ENCODE results near the gene ZNF768. TPM values are rescaled to one million over a fixed set of nuclear protein-coding genes. Genes with fewer than 3 reads are reported as not detected.

ZNF768 gene
- total and polyA plus RNA-seq, 2 of the 13 experiments (the other 11 are each of a cell fraction or from before 2014, with no cell fraction given): 26.7 to 34.4 TPM

DNA sequence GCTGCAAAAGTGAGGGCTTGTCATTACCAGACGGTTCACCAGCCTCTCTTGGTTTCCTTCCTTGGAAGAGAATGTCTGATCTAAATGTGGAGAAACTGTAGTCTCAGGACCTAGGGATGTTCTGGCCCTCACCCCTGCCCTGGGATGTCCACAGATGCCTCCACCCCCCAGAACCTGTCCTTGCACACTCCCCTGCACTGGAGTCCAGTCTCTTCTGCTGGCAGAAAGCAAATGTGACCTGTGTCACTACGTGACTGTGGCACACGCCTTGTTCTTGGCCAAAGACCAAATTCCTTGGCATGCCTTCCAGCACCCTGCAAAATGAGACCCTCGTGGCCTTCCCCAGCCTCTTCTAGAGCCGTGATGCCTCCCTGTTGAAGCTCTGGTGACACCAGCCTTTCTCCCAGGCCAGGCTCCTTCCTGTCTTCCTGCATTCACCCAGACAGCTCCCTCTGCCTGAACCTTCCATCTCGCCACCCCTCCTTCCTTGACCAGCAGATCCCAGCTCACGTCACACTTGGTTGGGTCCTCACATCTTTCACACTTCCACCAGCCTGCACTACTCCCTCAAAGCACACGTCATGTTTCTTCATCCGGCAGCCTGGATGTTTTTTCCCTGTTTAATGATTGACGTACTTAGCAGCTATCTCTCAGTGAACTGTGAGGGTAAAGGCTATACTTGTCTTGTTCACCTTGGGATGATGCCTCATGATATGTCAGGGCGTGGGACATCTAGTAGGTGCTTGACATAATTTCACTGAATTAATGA is 4.3 kb downstream of the ZNF768 start (continued):
- TF ChIP-seq, protein P1, sequence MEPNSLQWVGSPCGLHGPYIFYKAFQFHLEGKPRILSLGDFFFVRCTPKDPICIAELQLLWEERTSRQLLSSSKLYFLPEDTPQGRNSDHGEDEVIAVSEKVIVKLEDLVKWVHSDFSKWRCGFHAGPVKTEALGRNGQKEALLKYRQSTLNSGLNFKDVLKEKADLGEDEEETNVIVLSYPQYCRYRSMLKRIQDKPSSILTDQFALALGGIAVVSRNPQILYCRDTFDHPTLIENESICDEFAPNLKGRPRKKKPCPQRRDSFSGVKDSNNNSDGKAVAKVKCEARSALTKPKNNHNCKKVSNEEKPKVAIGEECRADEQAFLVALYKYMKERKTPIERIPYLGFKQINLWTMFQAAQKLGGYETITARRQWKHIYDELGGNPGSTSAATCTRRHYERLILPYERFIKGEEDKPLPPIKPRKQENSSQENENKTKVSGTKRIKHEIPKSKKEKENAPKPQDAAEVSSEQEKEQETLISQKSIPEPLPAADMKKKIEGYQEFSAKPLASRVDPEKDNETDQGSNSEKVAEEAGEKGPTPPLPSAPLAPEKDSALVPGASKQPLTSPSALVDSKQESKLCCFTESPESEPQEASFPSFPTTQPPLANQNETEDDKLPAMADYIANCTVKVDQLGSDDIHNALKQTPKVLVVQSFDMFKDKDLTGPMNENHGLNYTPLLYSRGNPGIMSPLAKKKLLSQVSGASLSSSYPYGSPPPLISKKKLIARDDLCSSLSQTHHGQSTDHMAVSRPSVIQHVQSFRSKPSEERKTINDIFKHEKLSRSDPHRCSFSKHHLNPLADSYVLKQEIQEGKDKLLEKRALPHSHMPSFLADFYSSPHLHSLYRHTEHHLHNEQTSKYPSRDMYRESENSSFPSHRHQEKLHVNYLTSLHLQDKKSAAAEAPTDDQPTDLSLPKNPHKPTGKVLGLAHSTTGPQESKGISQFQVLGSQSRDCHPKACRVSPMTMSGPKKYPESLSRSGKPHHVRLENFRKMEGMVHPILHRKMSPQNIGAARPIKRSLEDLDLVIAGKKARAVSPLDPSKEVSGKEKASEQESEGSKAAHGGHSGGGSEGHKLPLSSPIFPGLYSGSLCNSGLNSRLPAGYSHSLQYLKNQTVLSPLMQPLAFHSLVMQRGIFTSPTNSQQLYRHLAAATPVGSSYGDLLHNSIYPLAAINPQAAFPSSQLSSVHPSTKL (CRISPR knock-in tag; IDR thresholded peaks at IDR 0.05): 0 out of 2 replicates have a peak, but pooled peaks have one; percentile 24
- TF ChIP-seq SOX5 (CRISPR knock-in tag; IDR thresholded peaks at IDR 0.05; ENCODE audit: borderline replicate concordance) (peak; percentile 28; the same call in 1 of the 2 replicates), SP2 (CRISPR knock-in tag; IDR thresholded peaks at IDR 0.05) (no peak), EP300 (IDR thresholded peaks at IDR 0.05; ENCODE audit: low read depth in 2 of 2, low read length in 2 of 2) (no peak), EP300 (CRISPR knock-in tag; IDR thresholded peaks at IDR 0.05; ENCODE audit: borderline replicate concordance) (no peak), RFX3 (CRISPR knock-in tag; IDR thresholded peaks at IDR 0.05) (no peak), ZNF83 (CRISPR knock-in tag; IDR thresholded peaks at IDR 0.05; ENCODE audit: borderline replicate concordance) (no peak), KDM2A (CRISPR knock-in tag; IDR thresholded peaks at IDR 0.05; ENCODE audit: borderline replicate concordance, low read depth) (no peak), RARA (CRISPR knock-in tag; IDR thresholded peaks at IDR 0.05) (0 out of 2 replicates have a peak, but pooled peaks have one; percentile 22), ZNF772 (CRISPR knock-in tag; IDR thresholded peaks at IDR 0.05) (no peak; the same call in 1 of the 2 replicates), RXRA (CRISPR knock-in tag; IDR thresholded peaks at IDR 0.05) (0 out of 2 replicates have a peak, but pooled peaks have one; percentile 19), FOXA3 (CRISPR knock-in tag; IDR thresholded peaks at IDR 0.05) (peak; percentile 27), SMC3 (IDR thresholded peaks at IDR 0.05; ENCODE audit: low read length) (no peak), CHD2 (IDR thresholded peaks at IDR 0.05; ENCODE audit: low read depth, low read length) (no peak), MTF2 (CRISPR knock-in tag; IDR thresholded peaks at IDR 0.05; ENCODE audit: borderline replicate concordance) (no peak), KLF16 (CRISPR knock-in tag; IDR thresholded peaks at IDR 0.05) (peak in 1 of 2 experiments; percentile 31; a peak in 1 of 4 replicates), SALL2 (CRISPR knock-in tag; IDR thresholded peaks at IDR 0.05) (peak; percentile 54; the same call in 1 of the 2 replicates), ZNF564 (CRISPR knock-in tag; IDR thresholded peaks at IDR 0.05) (no peak), ZNF879 (CRISPR knock-in tag; IDR thresholded peaks at IDR 0.05) (no peak)
- TF ChIP-seq, protein P2, sequence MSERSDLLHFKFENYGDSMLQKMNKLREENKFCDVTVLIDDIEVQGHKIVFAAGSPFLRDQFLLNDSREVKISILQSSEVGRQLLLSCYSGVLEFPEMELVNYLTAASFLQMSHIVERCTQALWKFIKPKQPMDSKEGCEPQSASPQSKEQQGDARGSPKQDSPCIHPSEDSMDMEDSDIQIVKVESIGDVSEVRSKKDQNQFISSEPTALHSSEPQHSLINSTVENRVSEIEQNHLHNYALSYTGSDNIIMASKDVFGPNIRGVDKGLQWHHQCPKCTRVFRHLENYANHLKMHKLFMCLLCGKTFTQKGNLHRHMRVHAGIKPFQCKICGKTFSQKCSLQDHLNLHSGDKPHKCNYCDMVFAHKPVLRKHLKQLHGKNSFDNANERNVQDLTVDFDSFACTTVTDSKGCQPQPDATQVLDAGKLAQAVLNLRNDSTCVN (CRISPR knock-in tag; IDR thresholded peaks at IDR 0.05; ENCODE audit: borderline replicate concordance): peak; percentile 50; the same call in 1 of the 2 replicates
- TF ChIP-seq, protein P3, sequence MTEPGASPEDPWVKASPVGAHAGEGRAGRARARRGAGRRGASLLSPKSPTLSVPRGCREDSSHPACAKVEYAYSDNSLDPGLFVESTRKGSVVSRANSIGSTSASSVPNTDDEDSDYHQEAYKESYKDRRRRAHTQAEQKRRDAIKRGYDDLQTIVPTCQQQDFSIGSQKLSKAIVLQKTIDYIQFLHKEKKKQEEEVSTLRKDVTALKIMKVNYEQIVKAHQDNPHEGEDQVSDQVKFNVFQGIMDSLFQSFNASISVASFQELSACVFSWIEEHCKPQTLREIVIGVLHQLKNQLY (CRISPR knock-in tag; IDR thresholded peaks at IDR 0.05): no peak
- TF ChIP-seq, protein P4, sequence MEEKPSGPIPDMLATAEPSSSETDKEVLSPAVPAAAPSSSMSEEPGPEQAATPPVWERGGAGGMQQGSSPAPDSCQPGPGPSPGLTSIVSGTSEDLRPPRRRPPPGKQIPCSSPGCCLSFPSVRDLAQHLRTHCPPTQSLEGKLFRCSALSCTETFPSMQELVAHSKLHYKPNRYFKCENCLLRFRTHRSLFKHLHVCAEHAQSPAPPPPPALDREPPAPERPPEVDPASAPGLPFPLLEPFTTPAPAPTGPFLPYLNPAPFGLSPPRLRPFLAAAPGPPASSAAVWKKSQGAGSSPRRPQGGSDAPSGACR (CRISPR knock-in tag; IDR thresholded peaks at IDR 0.05): no peak
- TF ChIP-seq, protein P5, sequence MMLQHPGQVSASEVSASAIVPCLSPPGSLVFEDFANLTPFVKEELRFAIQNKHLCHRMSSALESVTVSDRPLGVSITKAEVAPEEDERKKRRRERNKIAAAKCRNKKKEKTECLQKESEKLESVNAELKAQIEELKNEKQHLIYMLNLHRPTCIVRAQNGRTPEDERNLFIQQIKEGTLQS (CRISPR knock-in tag; IDR thresholded peaks at IDR 0.05): no peak

Measured in HepG2 (cell line).